Left forelimb (tissue), 1 donor: ENCODE measurements around the gene PRM3.
A peak's percentile ranks its signal among the peaks of the same experiment; 100 is the strongest.

Source experiments
- DNase-seq: peaks from one replicate; pipeline ENCODE4 v3.0.0-alpha.2; 2018; ENCODE audit warnings: low spot score

PRM3 gene

GRCh38 chr16:11258553-11259492 is 14.6 kb downstream of the PRM3 start:
- no peak for DNase-seq

- peak; percentile 78 for DNase-seq
Observed at GRCh38 chr16:11257131-11257938, 16.1 kb downstream of the PRM3 start.

- DNase-seq = no peak
Observed at GRCh38 chr16:11256661-11257130, 16.7 kb downstream of the PRM3 start.

GRCh38 chr16:11255737-11256660 is 17.4 kb downstream of the PRM3 start, which contains the start of gene SOCS1:
TSS of gene SOCS1 (minus strand) at chr16:11256204. CDS start at chr16:11255478, 726 bp downstream.
- peak; percentile 95 for DNase-seq

GRCh38 chr16:11254913-11255736 is 18.3 kb downstream of the PRM3 start:
- no peak for DNase-seq

GRCh38 chr16:11253995-11254912 is 19.2 kb downstream of the PRM3 start:
- DNase-seq = no peak

GRCh38 chr16:11253009-11253994 is 20.1 kb downstream of the PRM3 start:
- no peak for DNase-seq

- no peak for DNase-seq
Observed at GRCh38 chr16:11252482-11252931, 20.9 kb downstream of the PRM3 start.

- DNase-seq = no peak
Observed at GRCh38 chr16:11251525-11252481, 21.6 kb downstream of the PRM3 start.

- no peak for DNase-seq
Observed at GRCh38 chr16:11250786-11251524, 22.5 kb downstream of the PRM3 start.

GRCh38 chr16:11250091-11250785 is 23.2 kb downstream of the PRM3 start:
- DNase-seq = no peak

GRCh38 chr16:11249233-11250061 is 24.0 kb downstream of the PRM3 start:
- DNase-seq = no peak

GRCh38 chr16:11248133-11248532 is 25.3 kb downstream of the PRM3 start:
- no peak for DNase-seq

GRCh38 chr16:11245988-11246387 is 27.4 kb downstream of the PRM3 start:
- no peak for DNase-seq

GRCh38 chr16:11245222-11245737 is 28.1 kb downstream of the PRM3 start:
- DNase-seq = no peak
